ENCODE measurements around the gene BCL3.

BCL3 gene

DNA sequence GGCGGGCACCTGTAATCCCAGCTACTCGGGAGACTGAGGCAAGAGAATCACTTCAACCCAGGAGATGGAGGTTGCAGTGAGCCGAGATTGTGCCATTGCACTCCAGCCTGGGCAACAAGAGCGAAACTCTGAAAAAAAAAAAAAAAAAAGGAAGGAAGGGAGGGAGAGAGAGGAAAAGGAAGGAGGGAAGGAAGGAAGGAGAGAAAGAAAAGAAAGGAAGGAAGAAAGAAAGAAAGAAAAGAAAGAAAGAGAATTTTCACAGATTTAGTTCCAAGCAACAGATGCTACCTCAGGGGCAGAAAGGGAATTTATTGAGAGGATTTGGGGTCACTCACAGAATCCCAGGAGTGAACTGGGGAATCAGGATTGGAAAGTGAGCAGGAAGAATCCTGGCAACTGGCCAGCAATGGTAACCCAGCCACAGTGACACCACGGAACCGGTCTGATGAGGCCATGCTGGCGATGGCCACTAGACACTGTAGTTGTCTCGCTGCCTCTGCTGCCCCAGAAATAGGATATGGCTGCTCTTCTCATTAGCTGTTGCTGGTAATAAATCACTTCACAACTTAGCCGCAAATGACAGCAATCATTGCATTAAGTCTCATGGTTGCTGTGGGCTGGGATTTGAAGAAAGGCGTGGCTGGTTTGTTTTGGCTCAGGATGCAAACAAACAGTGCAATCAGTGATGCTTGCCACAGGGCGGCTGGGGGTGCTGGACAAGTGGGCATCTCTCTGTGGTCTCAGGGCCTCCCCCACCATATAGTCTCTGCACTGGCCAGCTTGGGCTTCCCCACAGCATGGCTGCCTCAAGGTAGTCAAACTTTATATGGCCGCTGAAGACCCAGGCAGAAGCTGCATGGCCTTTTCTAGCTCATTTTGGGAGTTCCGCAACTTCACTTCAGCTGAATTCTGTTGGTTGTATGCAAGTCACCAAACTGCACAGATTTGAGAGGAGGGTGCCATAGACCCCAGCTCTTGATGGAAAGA lies 55.2 kb downstream of the BCL3 start:
- peaks cover 20% of the 10 kb centered on the region for H3K27me3 Mint-ChIP-seq

DNA sequence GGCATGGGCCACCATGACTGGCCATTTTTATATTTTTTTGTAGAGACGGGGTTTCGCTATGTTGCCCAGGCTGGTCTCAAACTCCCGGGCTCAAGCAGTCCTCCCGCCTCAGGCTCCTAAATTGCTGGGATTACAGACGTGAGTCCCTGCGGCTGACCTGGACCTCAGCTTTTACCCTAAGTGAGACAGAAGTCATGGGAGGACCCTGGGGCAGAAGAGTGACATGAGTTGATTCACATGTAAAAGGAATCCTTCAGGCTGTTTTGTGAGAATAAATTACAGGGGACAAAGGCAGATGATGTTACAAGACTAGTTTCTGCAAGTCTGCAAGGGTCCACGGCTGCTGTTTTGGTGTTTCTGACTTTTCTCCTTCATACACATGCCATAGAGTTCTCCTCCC lies 57.8 kb downstream of the BCL3 start:
- DNase-seq: no peak
- no peak for ATAC-seq
- Mint-ChIP-seq H3K4me1 (peaks cover 15% of the 10 kb centered on the region), H3K9me3 (no peaks in the 10 kb centered on the region), H3K27me3 (peaks cover 44% of the 10 kb centered on the region), H3K4me3 (no peak overlapping the region), H3K27ac (peak overlapping the region in 1 of 2 donors; percentile 59)

More for the DNA sequence above, 55.2 kb downstream of the BCL3 start:
- ATAC-seq (no peak), DNase-seq (no peak)
- Mint-ChIP-seq H3K9me3 (no peaks in the 10 kb centered on the region), H3K4me1 (peaks cover 12% of the 10 kb centered on the region), H3K4me3 (no peak overlapping the region), H3K27ac (no peak overlapping the region)

DNA sequence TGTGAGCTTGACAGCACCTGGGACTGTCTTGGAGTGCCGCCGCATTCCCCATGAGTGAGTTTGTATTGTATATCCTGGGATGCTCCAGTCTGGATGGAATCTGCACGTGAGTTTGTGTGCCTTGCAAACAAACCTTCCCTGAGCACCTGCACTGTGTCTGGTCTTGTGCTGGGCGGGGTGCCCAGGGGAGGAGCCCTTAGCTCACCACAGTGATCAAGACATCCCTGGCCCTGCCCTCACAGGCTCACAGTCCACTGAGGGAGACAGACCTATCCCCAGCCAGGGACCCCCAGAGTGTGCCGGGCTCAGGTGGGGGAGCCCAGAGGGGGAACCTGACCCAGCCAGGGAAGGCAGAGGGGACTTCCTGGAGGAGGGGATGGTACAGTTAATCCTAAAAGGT lies 58.7 kb downstream of the BCL3 start:
- Mint-ChIP-seq H3K9me3 (no peaks in the 10 kb centered on the region), H3K4me1 (peaks cover 15% of the 10 kb centered on the region), H3K4me3 (no peak overlapping the region), H3K27ac (no peak overlapping the region), H3K27me3 (peaks cover 47% of the 10 kb centered on the region)
- DNase-seq (no peak), ATAC-seq (no peak)

DNA sequence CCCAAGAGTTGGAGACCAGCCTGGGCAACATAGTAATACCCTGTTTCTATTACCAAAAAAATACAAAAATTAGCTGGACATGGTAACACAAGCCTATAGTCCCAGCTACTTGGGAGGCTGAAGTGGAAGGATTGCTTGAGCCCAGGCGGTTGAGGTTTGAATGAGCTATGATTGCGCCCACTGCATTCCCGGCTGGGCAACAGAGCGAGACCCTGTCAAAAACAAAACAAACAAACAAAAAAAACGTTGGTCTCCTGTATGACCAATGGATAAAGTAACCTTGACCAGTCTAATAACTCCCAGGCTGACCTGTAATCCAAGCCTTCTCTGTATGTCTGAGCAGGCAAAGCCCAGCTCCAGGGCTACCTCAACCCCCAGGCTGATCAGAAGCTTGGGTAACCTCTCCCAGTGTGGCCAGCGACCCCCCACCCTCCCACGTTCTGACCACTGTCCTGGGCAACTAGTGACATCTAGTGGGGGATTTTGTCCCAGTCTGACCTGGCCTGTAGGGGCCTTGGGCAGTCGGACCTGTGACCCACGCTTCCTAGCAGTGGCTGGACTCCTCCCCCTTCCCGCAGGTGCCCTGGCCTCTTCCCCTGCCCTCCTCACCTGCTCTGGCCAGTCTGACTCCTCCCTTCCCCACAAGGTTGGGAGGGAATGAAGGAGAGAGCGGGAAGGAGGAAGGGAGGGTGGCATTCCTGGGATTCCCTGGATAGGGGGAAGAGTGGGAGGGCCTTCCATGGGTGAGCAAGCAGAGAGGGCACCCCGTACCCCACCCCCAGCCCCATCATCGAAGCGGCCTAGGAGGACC lies 59.3 kb downstream of the BCL3 start:
- Mint-ChIP-seq H3K27ac (no peak overlapping the region), H3K4me3 (peak overlapping the region; percentile 49 to 76)

DNA sequence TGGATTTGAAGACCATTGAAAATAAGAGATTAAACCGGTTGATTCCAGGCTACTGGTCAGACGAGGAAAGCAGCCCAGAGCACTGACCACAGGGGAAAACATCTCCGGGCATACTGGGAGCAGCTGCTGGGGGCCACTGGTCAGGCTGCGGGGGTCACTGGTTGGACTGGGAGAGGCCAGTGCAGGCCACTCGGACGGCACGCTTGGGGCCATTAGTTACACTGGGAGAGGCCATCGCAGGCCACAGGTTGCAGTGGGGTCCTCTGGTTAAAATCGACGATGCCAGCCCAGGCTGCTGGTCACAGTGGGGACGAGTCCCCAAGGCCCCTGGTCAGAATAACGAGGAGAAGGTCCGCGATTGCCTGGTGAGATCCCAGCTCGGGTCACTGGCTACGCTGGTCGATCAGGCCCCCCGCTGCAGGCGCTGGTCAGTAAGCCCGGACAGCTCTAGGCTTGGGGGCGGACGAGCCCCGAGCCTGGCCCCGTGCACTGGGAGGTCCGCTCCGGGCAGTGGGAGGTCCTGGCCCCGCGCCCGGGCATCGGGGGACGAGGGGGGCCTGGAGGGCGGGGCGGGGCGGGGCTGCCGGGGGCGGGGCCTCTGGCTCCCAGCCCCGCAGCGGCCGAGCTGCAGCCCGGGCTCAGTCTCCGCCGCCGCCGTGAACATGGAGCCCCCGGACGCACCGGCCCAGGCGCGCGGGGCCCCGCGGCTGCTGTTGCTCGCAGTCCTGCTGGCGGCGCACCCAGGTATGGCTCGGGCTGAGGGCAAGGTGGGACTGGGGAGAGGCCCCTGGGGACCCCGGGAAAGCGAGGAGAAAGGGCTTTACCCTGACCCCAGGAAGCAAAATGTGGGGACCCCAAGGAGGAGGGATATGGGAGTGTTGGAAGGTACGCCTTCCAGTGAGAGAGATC lies 60.2 kb downstream of the BCL3 start, which contains the start of gene BCAM:
TSS of gene BCAM (plus strand) at position 641 of the 909 bp plus-strand sequence. CDS start at position 663, 22 bp downstream.
- Mint-ChIP-seq H3K27ac (peak within 1 kb of the TSS in 1 of 2 donors; percentile 16), H3K4me3 (peak within 1 kb of the TSS; percentile 49 to 76), H3K9me3 (no peaks in the 10 kb centered on the region), H3K4me1 (peaks cover 15% of the 10 kb centered on the region), H3K27me3 (peaks cover 47% of the 10 kb centered on the region)
- ATAC-seq (peak; percentile 51), DNase-seq (no peak)

More for the DNA sequence above, 59.3 kb downstream of the BCL3 start:
- Mint-ChIP-seq H3K27me3 (peaks cover 47% of the 10 kb centered on the region), H3K9me3 (no peaks in the 10 kb centered on the region), H3K4me1 (peaks cover 15% of the 10 kb centered on the region)
- DNase-seq (no peak), ATAC-seq (no peak)
